HepG2 (cell line): ENCODE measurements around the gene GLG1. TPM values are rescaled to one million over a fixed set of nuclear protein-coding genes. Genes with fewer than 3 reads are reported as not detected.

Experiments
- BRF2 ChIP-seq: sonication (generic); formaldehyde crosslinking; IDR thresholded peaks from 2 replicates; pipeline ENCODE4 v1.8.1; 2022; ENCODE audit warnings: mild to moderate bottlenecking, missing genetic modification reagents
- DMTF1 ChIP-seq: sonication (generic); formaldehyde crosslinking; IDR thresholded peaks from 2 replicates; pipeline ENCODE4 v1.4.0; 2020; ENCODE audit warnings: mild to moderate bottlenecking, missing genetic modification reagents
- TCF7L2 ChIP-seq: IDR thresholded peaks from 2 replicates; pipeline ENCODE4 v1.6.1; 2011; ENCODE audit warnings: mild to moderate bottlenecking, low read depth, low read length, moderate library complexity
- ZNF142 ChIP-seq: sonication (generic); formaldehyde crosslinking; IDR thresholded peaks from 2 replicates; pipeline ENCODE4 v1.4.0; 2020; ENCODE audit warnings: missing genetic modification reagents
- ZNF510 ChIP-seq: sonication (generic); formaldehyde crosslinking; IDR thresholded peaks from 2 replicates; pipeline ENCODE4 v1.4.0; 2020; ENCODE audit warnings: low read depth, mild to moderate bottlenecking, missing genetic modification reagents
- polyA plus RNA-seq, 8 experiments: library from polyadenylated mRNA; depleted of rRNA in 3 of 8; stranded (reverse) in 7 of 8; unstranded in 1 of 8; fragments of >200 nt; fragmentation: Illumina TruSeq in 4 of 8; extraction: Trizol in 4 of 8; gene quantifications; 2 replicates each; pipeline versions ENCODE4 v1.2.1 to v1.2.3, GENCODE V29; 2011 to 2016; ENCODE audit warnings: low read depth in 4 of 8, missing spikeins in 1 of 8, mixed read lengths in 1 of 8; ENCODE audit not compliant: insufficient read depth in 1 of 8
- total RNA-seq, 5 experiments: library from RNA; depleted of rRNA; stranded (reverse); fragments of >200 nt; fragmentation: Illumina TruSeq; extraction: Trizol; gene quantifications; 2 replicates each; pipeline ENCODE4 v1.2.3, GENCODE V29; 2016; ENCODE audit warnings: low read depth in 1 of 5

GLG1 gene
- total and polyA plus RNA-seq, 2 of the 13 experiments (the other 11 are each of a cell fraction or from before 2014, with no cell fraction given), result 87.7 to 141 TPM

- TF ChIP-seq ZNF142 (CRISPR knock-in tag) (no peak), DMTF1 (no peak), TCF7L2 (no peak), ZNF510 (CRISPR knock-in tag) (no peak), BRF2 (no peak)
- TF ChIP-seq, all 625 proteins: peak for 0
These were observed 18.8 kb upstream of the GLG1 start (continued) for GRCh38 chr16:74625500-74626350.
